Activated naive CD4-positive, alpha-beta T cell treated with anti-CD3 and anti-CD28 coated beads, Interleukin-2, amount 10 ng/mL, durations not matched to agents 5 hours and 36 hours (primary cell): ENCODE data around the gene CCND1. TPM values are rescaled to one million over a fixed set of nuclear protein-coding genes. Genes with fewer than 3 reads are reported as not detected.

Experiments used
- total RNA-seq, 2 experiments: library from RNA; stranded (reverse); gene quantifications; one replicate each; pipeline ENCODE4 v1.2.3, GENCODE V29; 2021

CCND1 gene
- under 1 TPM; 0.60 to 0.78 TPM for total RNA-seq

GRCh38 chr11:69640995-69641581 is at the start of gene CCND1:
Gene CCND1 (plus strand): TSS chr11:69641156. CDS start chr11:69641314, 158 bp downstream.

GRCh38 chr11:69674886-69675714 is 34.1 kb downstream of the CCND1 start, which contains the start of gene LTO1:
Gene LTO1 (minus strand): TSS chr11:69675353. CDS start chr11:69675239, 114 bp downstream.

Other genes starting within 250 kb of the CCND1 start
- gene LINC01488, start 159.5 kb upstream of the CCND1 start, total RNA-seq: not detected
- 10 to 100 TPM; 27.5 to 30.1 TPM for gene LTO1, start 34.2 kb downstream of the CCND1 start, total RNA-seq
- gene FGF19, start 62.9 kb downstream of the CCND1 start, total RNA-seq: not detected
- gene FGF4, start 134.2 kb downstream of the CCND1 start, total RNA-seq: not detected
- not detected for gene FGF3, start 178.3 kb downstream of the CCND1 start, total RNA-seq